H1 (cell line): ENCODE results near the gene ZMYND10. TPM values are rescaled to one million over a fixed set of nuclear protein-coding genes. Genes with fewer than 3 reads are reported as not detected.
A peak's percentile ranks its signal among the peaks of the same experiment; 100 is the strongest.

Source experiments
- CTCF ChIA-PET: fragments of 300-600 bp; sonication (Branson Sonifier 250); formaldehyde crosslinking; loops from one replicate; lab custom pipeline; 2021; ENCODE audit not compliant: partially characterized antibody; lab: Charles Lee
- POLR2A ChIA-PET: fragments of 300-600 bp; sonication (Branson Sonifier 250); formaldehyde crosslinking; loops from one replicate; lab custom pipeline; 2021; ENCODE audit warnings: inconsistent platforms; ENCODE audit not compliant: partially characterized antibody; lab: Charles Lee
- DNase-seq, 2 experiments: peaks; one replicate each; pipeline versions ENCODE4 v3.0.0 to v3.0.0-alpha.2; 2010 to 2022; ENCODE audit warnings: low spot score in 2 of 2, low read depth in 1 of 2, mixed read lengths in 1 of 2
- FAIRE-seq: peaks from 2 replicates; lab custom pipeline; 2011; peaks lifted over from hg19 to GRCh38; lab: Jason Lieb, UNC
- H2AFZ ChIP-seq: 2 replicates; pipeline ENCODE4 v1.8.1; 2012; ENCODE audit warnings: low read length, inconsistent platforms
- H2AK5ac ChIP-seq: 2 replicates; pipeline ENCODE4 v1.6.1; 2013; ENCODE audit warnings: low read depth, low read length
- H2BK120ac ChIP-seq: replicated peaks from 2 replicates; pipeline ENCODE3; 2013; ENCODE audit warnings: low read depth, low read length, inconsistent platforms
- H2BK12ac ChIP-seq: 2 replicates; pipeline ENCODE4 v1.6.1; 2013; ENCODE audit warnings: low read depth, low read length
- H2BK15ac ChIP-seq: 2 replicates; pipeline ENCODE4 v1.6.1; 2013; ENCODE audit warnings: low read length
- H2BK20ac ChIP-seq: 2 replicates; pipeline ENCODE4 v1.6.1; 2013; ENCODE audit warnings: low read length
- H2BK5ac ChIP-seq: 2 replicates; pipeline ENCODE4 v1.6.1; 2013; ENCODE audit warnings: low read depth, low read length
- H3K14ac ChIP-seq: 2 replicates; pipeline ENCODE4 v1.6.1; 2013; ENCODE audit warnings: inconsistent platforms; ENCODE audit not compliant: insufficient read length
- H3K18ac ChIP-seq: 2 replicates; pipeline ENCODE4 v1.6.1; 2013; ENCODE audit warnings: low read length; ENCODE audit errors: extremely low read depth
- H3K23ac ChIP-seq: 2 replicates; pipeline ENCODE4 v1.6.1; 2013; ENCODE audit warnings: inconsistent platforms; ENCODE audit not compliant: insufficient read length
- H3K23me2 ChIP-seq: 2 replicates; pipeline ENCODE4 v1.6.1; 2013; ENCODE audit warnings: low read depth, low read length
- H3K27ac ChIP-seq: 2 replicates; pipeline ENCODE4 v1.6.1; 2011; ENCODE audit warnings: low read depth, low read length, inconsistent platforms
- H3K27me3 ChIP-seq, 4 experiments: replicated peaks in 1 of 4; 1 replicate in 1 of 4; 2 replicates in 3 of 4; pipeline versions ENCODE4 v1.6.1 to v1.8.1; 2011 to 2013; ENCODE audit warnings: low read length in 3 of 4, mild to moderate bottlenecking in 3 of 4, inconsistent platforms in 2 of 4, mixed read lengths in 2 of 4, moderate library complexity in 1 of 4; ENCODE audit not compliant: control insufficient read depth in 3 of 4, insufficient read depth in 3 of 4; ENCODE audit errors: extremely low read depth in 1 of 4
- H3K36me3 ChIP-seq, 4 experiments: 2 replicates each; pipeline versions ENCODE4 v1.6.1 to v1.8.1; 2011 to 2013; ENCODE audit warnings: mild to moderate bottlenecking in 4 of 4, low read length in 3 of 4, moderate library complexity in 2 of 4, control low read depth in 1 of 4, inconsistent platforms in 1 of 4; ENCODE audit not compliant: insufficient read depth in 4 of 4, control insufficient read depth in 2 of 4
- H3K4ac ChIP-seq: replicated peaks from 2 replicates; pipeline ENCODE3; 2013; ENCODE audit warnings: low read length, low read depth, mixed read lengths, inconsistent platforms; ENCODE audit not compliant: insufficient read length
- H3K4me1 ChIP-seq, 4 experiments: replicated peaks in 1 of 4; 1 replicate in 1 of 4; 2 replicates in 3 of 4; pipeline versions ENCODE4 v1.6.1 to v1.8.1; 2011 to 2013; ENCODE audit warnings: low read length in 3 of 4, inconsistent platforms in 2 of 4, mixed read lengths in 1 of 4; ENCODE audit not compliant: insufficient read depth in 4 of 4, control insufficient read depth in 3 of 4
- H3K4me2 ChIP-seq, 2 experiments: 2 replicates each; pipeline versions ENCODE4 v1.6.1 to v1.8.1; 2011 to 2013; ENCODE audit warnings: low read depth in 2 of 2, low read length in 2 of 2, control low read depth in 1 of 2, inconsistent platforms in 1 of 2, mild to moderate bottlenecking in 1 of 2; ENCODE audit not compliant: insufficient read depth in 1 of 2
- H3K4me3 ChIP-seq, 4 experiments: fragments of 200-600, 300-600 bp in 1 of 4; sonication (generic), shearing (Covaris generic), sonication (Bioruptor Twin) in 1 of 4; 2 replicates each; pipeline versions ENCODE4 v1.5.1 to v1.8.1; 2011 to 2016; ENCODE audit warnings: low read length in 4 of 4, low read depth in 3 of 4, control low read depth in 2 of 4, inconsistent platforms in 2 of 4, mild to moderate bottlenecking in 2 of 4, mixed read lengths in 1 of 4, moderate library complexity in 1 of 4; ENCODE audit not compliant: insufficient read depth in 2 of 4; ENCODE audit errors: extremely low read depth in 1 of 4
- H3K56ac ChIP-seq: replicated peaks from 2 replicates; pipeline ENCODE3; 2013; ENCODE audit warnings: low read depth, mild to moderate bottlenecking, mixed read lengths, low read length, inconsistent platforms; ENCODE audit not compliant: insufficient read length
- H3K79me1 ChIP-seq: 2 replicates; pipeline ENCODE4 v1.6.1; 2013; ENCODE audit warnings: low read depth, low read length, control low read depth
- H3K79me2 ChIP-seq, 2 experiments: 2 replicates each; pipeline versions ENCODE4 v1.6.1 to v1.8.1; 2012 to 2013; ENCODE audit warnings: low read length in 2 of 2, mild to moderate bottlenecking in 2 of 2, inconsistent platforms in 1 of 2; ENCODE audit not compliant: insufficient read depth in 2 of 2, control insufficient read depth in 1 of 2
- H3K9ac ChIP-seq, 4 experiments: replicated peaks in 1 of 4; 1 replicate in 1 of 4; 2 replicates in 3 of 4; pipeline versions ENCODE4 v1.6.1 to v1.8.1; 2011 to 2013; ENCODE audit warnings: low read depth in 3 of 4, low read length in 3 of 4, control low read depth in 2 of 4, mild to moderate bottlenecking in 2 of 4, moderate library complexity in 2 of 4, inconsistent platforms in 1 of 4; ENCODE audit errors: extremely low read depth in 1 of 4
- H3K9me3 ChIP-seq, 2 experiments: 2 replicates each; pipeline versions ENCODE4 v1.6.1 to v1.8.1; 2012 to 2013; ENCODE audit warnings: mild to moderate bottlenecking in 2 of 2, moderate library complexity in 2 of 2, control low read depth in 1 of 2, inconsistent platforms in 1 of 2, low read depth in 1 of 2, low read length in 1 of 2, mixed read lengths in 1 of 2; ENCODE audit not compliant: insufficient read depth in 2 of 2
- H4K20me1 ChIP-seq, 2 experiments: replicated peaks in 1 of 2; 2 replicates each; pipeline versions ENCODE3 to v1.8.1; 2011 to 2013; ENCODE audit warnings: inconsistent platforms in 2 of 2, low read length in 2 of 2, mild to moderate bottlenecking in 1 of 2; ENCODE audit not compliant: insufficient read depth in 2 of 2, control insufficient read depth in 1 of 2
- H4K5ac ChIP-seq: 2 replicates; pipeline ENCODE4 v1.6.1; 2013; ENCODE audit warnings: low read length, low read depth, mixed read lengths, inconsistent platforms; ENCODE audit not compliant: insufficient read length
- H4K8ac ChIP-seq: 2 replicates; pipeline ENCODE4 v1.8.0; 2013; ENCODE audit warnings: mild to moderate bottlenecking, moderate library complexity, low read length, inconsistent platforms; ENCODE audit not compliant: insufficient read depth; ENCODE audit errors: extremely low read depth
- H4K91ac ChIP-seq: replicated peaks from 2 replicates; pipeline ENCODE3; 2013; ENCODE audit warnings: low read length, mixed read lengths, inconsistent platforms; ENCODE audit not compliant: insufficient read length
- ASH2L ChIP-seq: fragments of 200-600, 300-600 bp; sonication (generic); IDR thresholded peaks from one replicate; pipeline ENCODE4 v1.7.1; 2017; ENCODE audit warnings: low read length
- CBX5 ChIP-seq: fragments of 300-800, 300-1000 bp; sonication (generic); IDR thresholded peaks from 2 replicates; pipeline ENCODE4 v1.7.1; 2016; ENCODE audit warnings: antibody characterized with exemption, low read length, low read depth
- EP300 ChIP-seq, 2 experiments: IDR thresholded peaks; 1 replicate in 1 of 2; 2 replicates in 1 of 2; pipeline ENCODE4 v1.6.1; 2011 to 2012; ENCODE audit warnings: low read depth in 2 of 2, low read length in 2 of 2, mild to moderate bottlenecking in 2 of 2, borderline replicate concordance in 1 of 2, inconsistent platforms in 1 of 2, moderate library complexity in 1 of 2
- GTF2F1 ChIP-seq: IDR thresholded peaks from 2 replicates; pipeline ENCODE4 v1.6.1; 2012; ENCODE audit warnings: low read depth, low read length, improper control_type of control experiment, borderline replicate concordance
- KDM1A ChIP-seq: fragments of 200-600, 300-600 bp; sonication (generic); IDR thresholded peaks from 2 replicates; pipeline ENCODE4 v1.7.1; 2016; ENCODE audit warnings: mild to moderate bottlenecking, low read length, borderline replicate concordance
- KDM4A ChIP-seq: IDR thresholded peaks from one replicate; pipeline ENCODE4 v1.7.1; 2012; ENCODE audit warnings: low read depth, mild to moderate bottlenecking, moderate library complexity, low read length, inconsistent platforms; ENCODE audit not compliant: severe bottlenecking
- PHF8 ChIP-seq: fragments of 200-600 bp; sonication (generic); conservative IDR thresholded peaks from 2 replicates; pipeline ENCODE4 v1.7.1; 2012; ENCODE audit warnings: low read depth, mild to moderate bottlenecking, inconsistent platforms, low read length, moderate library complexity
- TBP ChIP-seq: IDR thresholded peaks from 2 replicates; pipeline ENCODE4 v1.6.1; 2011; ENCODE audit warnings: low read depth, low read length, improper control_type of control experiment
- TCF12 ChIP-seq: IDR thresholded peaks from 2 replicates; pipeline ENCODE4 v1.6.1; 2011; ENCODE audit warnings: low read depth, mild to moderate bottlenecking, low read length
- WGBS, 2 experiments: shearing (Covaris generic) in 1 of 2; methylation state at CpG; one replicate each; pipeline versions ENCODE4 v1.1.6 to v1.1.7; 2013 to 2015; ENCODE audit warnings: low lambda C conversion rate in 2 of 2, mixed read lengths in 2 of 2, inconsistent platforms in 1 of 2, low coverage in 1 of 2, missing lambda C conversion rate in 1 of 2; ENCODE audit not compliant: insufficient replicate concordance in 2 of 2, insufficient coverage in 1 of 2, insufficient read length in 1 of 2; ENCODE audit errors: extremely low coverage in 1 of 2, missing lambda C conversion rate in 1 of 2; 5-methylcytosine and 5-hydroxymethylcytosine counted together
- polyA plus RNA-seq, 7 experiments: library from polyadenylated mRNA; depleted of rRNA in 3 of 7; stranded (reverse) in 5 of 7; unstranded in 2 of 7; fragments of >200 nt in 5 of 7; fragments of 200-250 nt in 2 of 7; gene quantifications; 1 replicate in 5 of 7; 2 replicates in 1 of 7; 4 replicates in 1 of 7; pipeline versions ENCODE4 v1.2.1 to v1.2.3, GENCODE V29; 2011 to 2013; ENCODE audit warnings: missing spikeins in 2 of 7, mixed read lengths in 2 of 7
- total RNA-seq: library from RNA; stranded (reverse); fragmentation: NEBNext Ultra II Directional; extraction: Animal tissue kit (Norgen Biotek cat#: 25700); gene quantifications from 2 replicates; pipeline ENCODE4 v1.2.1, GENCODE V29; 2021

ZMYND10 gene
- total and polyA plus RNA-seq, 2 of the 8 experiments (the other 6 are each of a cell fraction or from before 2014, with no cell fraction given): 0.56 to 0.79 TPM

- no peak overlapping the region for H3K4me2 ChIP-seq
- no peak overlapping the region for H4K91ac ChIP-seq
- 0 out of 2 replicates have a peak overlapping the region, but pooled peaks have one; percentile 21 for H2BK20ac ChIP-seq
- H4K5ac ChIP-seq: no peak overlapping the region
- peaks cover 19% of the 10 kb centered on the region; the same call in 1 of the 2 replicates for H3K23me2 ChIP-seq
- no peaks in the 10 kb centered on the region for H3K79me2 ChIP-seq
- FAIRE-seq: no peak
- no peaks in the 10 kb centered on the region for H3K9me3 ChIP-seq
- ChIA-PET POLR2A (interaction anchor here (1.5 to 3.3 kb wide), 2 partner anchors 11 to 13 kb away, joined by 3 to 17 read pairs; partner anchors contain the start of gene TUSC2), CTCF (interaction anchor here (0.6 to 10.0 kb wide), 13 partner anchors 12 to 209 kb away, joined by 3 to 84 read pairs (median 4); no protein-coding TSS in a partner anchor)
- no peaks in the 10 kb centered on the region for H3K36me3 ChIP-seq
- H3K23ac ChIP-seq: no peak overlapping the region
- peaks cover 23 to 70% (median 56%) of the 10 kb centered on the region in 4 experiments for H3K27me3 ChIP-seq
- no peak overlapping the region for H3K27ac ChIP-seq
- H3K79me1 ChIP-seq: no peaks in the 10 kb centered on the region
- DNase-seq: no peak
- no peak overlapping the region for H3K14ac ChIP-seq
- peaks cover 0 to 19% (median 14%) of the 10 kb centered on the region in 4 experiments; a peak in 5 of 7 replicates for H3K4me1 ChIP-seq
- H4K20me1 ChIP-seq: peaks cover 0 to 3% of the 10 kb centered on the region in 2 experiments
- H2BK5ac ChIP-seq: no peak overlapping the region
- no peak overlapping the region for H3K4me3 ChIP-seq
- H3K56ac ChIP-seq: no peak overlapping the region
- no peak overlapping the region for H2AFZ ChIP-seq
- H3K18ac ChIP-seq: no peak overlapping the region
- H2BK12ac ChIP-seq: peak overlapping the region; percentile 68; the same call in 1 of the 2 replicates
- H3K4ac ChIP-seq: no peak overlapping the region
- H3K9ac ChIP-seq: no peak overlapping the region
- 93% methylated on average over 12 of the region's 13 CpGs; no CpG with 5 or more reads in 1 of the 2 experiments for WGBS, 2 experiments
- no peak overlapping the region for H4K8ac ChIP-seq
- no peak overlapping the region for H2BK120ac ChIP-seq
- H2AK5ac ChIP-seq: no peak overlapping the region
- TF ChIP-seq EP300 (IDR thresholded peaks at IDR 0.05; ENCODE audit: borderline replicate concordance in 1 of 2, low read depth in 2 of 2, low read length in 2 of 2) (no peak), GTF2F1 (no peak), TBP (no peak), TCF12 (no peak), ASH2L (no peak), KDM1A (no peak), PHF8 (no peak), CBX5 (no peak), KDM4A (no peak)
- peak overlapping the region; percentile 72; the same call in 1 of the 2 replicates for H2BK15ac ChIP-seq
These were observed 3.4 kb downstream of the ZMYND10 start for GRCh38 chr3:50341996-50342650.
